Esophagus muscularis mucosa (tissue), 4 donors: ENCODE results near the gene MICAL3. TPM values are rescaled to one million over a fixed set of nuclear protein-coding genes. Genes with fewer than 3 reads are reported as not detected.

Experiments used
- DNase-seq: peaks from one replicate; pipeline ENCODE4 v3.0.0-alpha.2; 2017; ENCODE audit errors: extremely low spot score
- H3K27ac ChIP-seq, 4 donors: fragments of 200-600 bp; sonication (generic); replicated peaks in 1 of 4; 1 replicate in 3 of 4; 2 replicates in 1 of 4; pipeline ENCODE4 v1.5.1; 2016 to 2019; ENCODE audit warnings: mild to moderate bottlenecking in 1 of 4
- H3K27me3 ChIP-seq, 4 donors: fragments of 200-600 bp; sonication (generic); one replicate each; pipeline versions ENCODE4 v1.5.1 to v1.6.0; 2016 to 2019
- H3K36me3 ChIP-seq, 4 donors: fragments of 200-600 bp; sonication (generic); one replicate each; pipeline ENCODE4 v1.5.1; 2016 to 2019
- H3K4me1 ChIP-seq, 4 donors: fragments of 200-600 bp; sonication (generic); one replicate each; pipeline ENCODE4 v1.5.1; 2016 to 2019
- H3K4me3 ChIP-seq, 4 donors: fragments of 200-600 bp; sonication (generic); 1 replicate in 2 of 4; 2 replicates in 2 of 4; pipeline ENCODE4 v1.5.1; 2016 to 2019; ENCODE audit warnings: mild to moderate bottlenecking in 4 of 4, moderate library complexity in 1 of 4
- H3K9me3 ChIP-seq, 4 donors: fragments of 200-600 bp; sonication (generic); 1 replicate in 3 of 4; 2 replicates in 1 of 4; pipeline ENCODE4 v1.5.1; 2016 to 2019
- CTCF ChIP-seq, 3 experiments: fragments of 200-600 bp in 2 of 3; fragments of 450-650 bp in 1 of 3; sonication (generic) in 2 of 3; IDR thresholded peaks; one replicate each; pipeline ENCODE4 v1.5.1; 2017 to 2019; ENCODE audit warnings: antibody characterized with exemption in 3 of 3, mild to moderate bottlenecking in 2 of 3, moderate library complexity in 1 of 3
- EP300 ChIP-seq: sonication (generic); formaldehyde crosslinking; IDR thresholded peaks from one replicate; pipeline ENCODE4 v1.6.1; 2017; ENCODE audit warnings: antibody characterized with exemption
- POLR2A ChIP-seq: fragments of 450-650 bp; IDR thresholded peaks from one replicate; pipeline ENCODE4 v1.6.1; 2017; ENCODE audit warnings: antibody characterized with exemption, moderate library complexity, mild to moderate bottlenecking, low read depth
- POLR2AphosphoS5 ChIP-seq, 2 donors: sonication (generic); formaldehyde crosslinking; IDR thresholded peaks; one replicate each; pipeline ENCODE4 v1.6.1; 2017; ENCODE audit warnings: antibody characterized with exemption in 2 of 2
- WGBS: methylation state at CpG from one replicate; pipeline ENCODE4 v1.1.5; 2018; 5-methylcytosine and 5-hydroxymethylcytosine counted together
- intact Hi-C: fragments of 100-400 bp; cut with DNase I; formaldehyde crosslinking; loops from one replicate; pipeline ENCODE4 v1.15.1; 2023
- total RNA-seq, 4 donors: library from RNA; depleted of rRNA; stranded (reverse); fragments of >200 nt; gene quantifications; one replicate each; pipeline versions ENCODE4 v1.1.0 to v1.2.1, GENCODE V29; 2016

The MICAL3 gene
- total RNA-seq, 4 donors from 2014 or later: 35.1 to 91.8 (median 67.8) TPM

- DNase-seq: no peak
- no peak for TF ChIP-seq CTCF (IDR thresholded peaks at IDR 0.05)
- TF ChIP-seq POLR2AphosphoS5 (IDR thresholded peaks at IDR 0.05): no peak
- no peak for TF ChIP-seq EP300
- TF ChIP-seq POLR2A: no peak
- Histone ChIP-seq H3K27me3 (no peaks in the 10 kb centered on the region), H3K4me3 (no peak overlapping the region), H3K27ac (no peak overlapping the region), H3K4me1 (no peaks in the 10 kb centered on the region), H3K36me3 (peaks cover 62 to 96% (median 92%) of the 10 kb centered on the region in 4 donors), H3K9me3 (no peaks in the 10 kb centered on the region)
- WGBS: 93% methylated on average over 4 of the region's 33 CpGs
- intact Hi-C loops: no loop called here
These were observed 206.8 kb downstream of the MICAL3 start for GRCh38 chr22:17817511-17818065.

GRCh38 chr22:17817079-17817478 lies 207.3 kb downstream of the MICAL3 start:
- Histone ChIP-seq H3K4me3 (no peak overlapping the region), H3K9me3 (no peaks in the 10 kb centered on the region), H3K36me3 (peaks cover 62 to 96% (median 92%) of the 10 kb centered on the region in 4 donors), H3K27ac (no peak overlapping the region), H3K27me3 (no peaks in the 10 kb centered on the region), H3K4me1 (no peaks in the 10 kb centered on the region)
- intact Hi-C loops: no loop called here
- TF ChIP-seq EP300 (no peak), POLR2AphosphoS5 (IDR thresholded peaks at IDR 0.05) (no peak), POLR2A (no peak), CTCF (IDR thresholded peaks at IDR 0.05) (no peak)
- WGBS: 76% methylated on average over 7 of the region's 21 CpGs
- DNase-seq: no peak

GRCh38 chr22:17816649-17817048 lies 207.7 kb downstream of the MICAL3 start:
- 83% methylated on average over 2 of the region's 14 CpGs for WGBS
- intact Hi-C loops: no loop called here
- Histone ChIP-seq H3K4me3 (no peak overlapping the region), H3K4me1 (no peaks in the 10 kb centered on the region), H3K27ac (no peak overlapping the region), H3K27me3 (no peaks in the 10 kb centered on the region), H3K9me3 (no peaks in the 10 kb centered on the region), H3K36me3 (peaks cover 59 to 96% (median 92%) of the 10 kb centered on the region in 4 donors)
- no peak for DNase-seq
- no peak for TF ChIP-seq CTCF (IDR thresholded peaks at IDR 0.05)
- TF ChIP-seq POLR2A: no peak
- TF ChIP-seq EP300: no peak
- TF ChIP-seq POLR2AphosphoS5 (IDR thresholded peaks at IDR 0.05): no peak

- peaks cover 53 to 97% (median 93%) of the 10 kb centered on the region in 4 donors for H3K36me3 ChIP-seq
- intact Hi-C loops: no loop called here
- H3K27ac ChIP-seq: no peak overlapping the region
- H3K9me3 ChIP-seq: no peaks in the 10 kb centered on the region
- no peak for DNase-seq
- no peaks in the 10 kb centered on the region for H3K27me3 ChIP-seq
- peaks cover 0 to 1% (median 0%) of the 10 kb centered on the region in 4 donors for H3K4me1 ChIP-seq
- no peak overlapping the region for H3K4me3 ChIP-seq
- 90% methylated on average over 15 of the region's 15 CpGs for WGBS
- no peak for TF ChIP-seq POLR2A
- TF ChIP-seq EP300: no peak
- no peak for TF ChIP-seq POLR2AphosphoS5 (IDR thresholded peaks at IDR 0.05)
- TF ChIP-seq CTCF (IDR thresholded peaks at IDR 0.05): no peak
These were observed 208.6 kb downstream of the MICAL3 start for GRCh38 chr22:17815703-17816254.
